NCI-H1105 (cell line): Measurements from ENCODE around the gene NSD2.
A peak's percentile ranks its signal among the peaks of the same experiment; 100 is the strongest.
"Not testable (repeated sequence)": the region's sequence is repeated elsewhere in the genome, so short reads cannot be mapped to it uniquely, and the experiment has no call there.

Source experiments
- DNase-seq: peaks from one replicate; lab custom pipeline; 2025; lab: John Stamatoyannopoulos, UW

NSD2 gene

DNA sequence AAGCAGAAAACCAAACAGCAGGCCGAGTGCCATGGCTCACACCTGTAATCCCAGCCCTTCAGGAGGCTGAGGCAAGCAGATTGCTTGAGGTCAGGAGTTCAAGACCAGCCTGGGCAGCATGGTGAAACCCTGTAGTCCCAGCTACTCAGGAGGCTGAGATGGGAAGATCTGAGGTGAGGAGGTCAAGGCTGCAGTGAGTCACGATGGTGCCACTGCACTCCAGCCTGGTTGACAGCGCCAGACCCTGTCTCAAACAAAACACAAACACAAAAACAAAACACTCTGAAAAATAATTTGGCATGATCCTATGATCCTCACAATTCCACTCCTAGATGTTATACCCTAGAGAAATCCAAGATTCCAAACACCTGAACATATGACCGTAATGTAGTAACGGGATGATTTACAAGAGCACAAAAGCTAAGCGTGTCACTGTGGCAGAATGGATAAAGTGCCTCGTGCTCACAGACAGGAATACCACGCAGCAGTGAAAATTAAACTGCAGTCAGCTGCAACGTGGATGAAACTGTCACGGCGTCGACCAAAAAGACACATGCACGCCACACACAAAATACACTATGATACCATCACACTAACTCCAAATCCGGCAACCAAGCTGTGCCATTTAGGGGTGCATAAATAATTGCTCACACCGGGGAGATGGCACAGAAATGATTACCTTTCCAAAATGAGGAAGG lies 135.9 kb downstream of the NSD2 start:
- no peak for DNase-seq

DNA sequence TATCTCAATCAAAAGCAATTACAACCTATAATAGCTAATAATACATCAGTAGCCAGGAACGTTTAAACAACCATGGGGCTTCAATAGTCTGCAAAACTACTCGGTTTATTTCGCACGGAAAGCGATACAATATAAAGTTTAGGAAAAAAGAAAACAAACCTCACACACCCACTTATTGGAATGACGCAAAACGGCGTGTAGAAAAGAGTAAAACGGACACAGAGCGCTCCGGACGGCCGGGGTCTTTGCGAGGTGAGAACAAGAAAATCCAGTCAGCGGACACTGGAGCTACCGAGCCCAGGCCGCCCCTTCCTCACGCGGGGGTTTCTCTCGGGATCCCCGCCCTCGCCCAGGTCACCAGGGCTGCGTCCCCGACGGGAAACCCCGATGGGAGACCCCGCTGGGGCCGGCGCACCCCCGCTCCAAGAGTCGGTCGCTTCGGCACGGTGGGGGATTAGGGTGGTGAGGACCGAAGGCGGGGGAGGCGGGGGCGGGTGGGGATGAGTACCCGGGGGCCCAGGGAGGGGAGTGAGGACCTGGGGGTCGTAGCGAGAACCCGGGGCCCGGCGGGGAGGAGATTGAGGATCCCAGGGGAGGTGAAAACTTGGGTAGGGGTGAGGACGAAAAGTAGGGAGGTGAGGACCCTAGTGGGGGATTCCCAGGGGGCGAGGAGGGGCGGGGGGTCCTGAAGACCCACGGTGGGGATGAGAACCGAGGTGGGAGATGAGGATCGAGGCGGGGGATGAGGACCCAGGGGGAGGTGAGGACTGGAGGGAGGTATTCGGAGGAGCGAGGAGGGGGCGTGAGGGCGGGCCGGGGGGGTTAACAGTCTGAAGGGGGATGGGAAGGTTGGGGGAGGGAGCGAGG lies 136.8 kb downstream of the NSD2 start:
- DNase-seq = no peak

DNA sequence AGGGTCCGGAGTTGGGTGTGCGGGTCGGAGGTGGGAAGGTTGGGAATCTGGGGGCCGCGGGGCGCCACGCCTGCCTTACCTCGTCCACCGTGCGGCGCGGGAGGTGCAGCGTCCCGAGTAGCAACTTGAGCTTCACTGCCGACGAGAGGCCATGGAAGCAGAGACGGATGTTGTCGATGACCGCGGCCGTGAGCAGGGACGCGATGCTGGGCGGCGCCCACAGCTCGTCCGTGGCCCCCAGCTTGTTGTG lies 137.4 kb downstream of the NSD2 start:
- DNase-seq = no peak

DNA sequence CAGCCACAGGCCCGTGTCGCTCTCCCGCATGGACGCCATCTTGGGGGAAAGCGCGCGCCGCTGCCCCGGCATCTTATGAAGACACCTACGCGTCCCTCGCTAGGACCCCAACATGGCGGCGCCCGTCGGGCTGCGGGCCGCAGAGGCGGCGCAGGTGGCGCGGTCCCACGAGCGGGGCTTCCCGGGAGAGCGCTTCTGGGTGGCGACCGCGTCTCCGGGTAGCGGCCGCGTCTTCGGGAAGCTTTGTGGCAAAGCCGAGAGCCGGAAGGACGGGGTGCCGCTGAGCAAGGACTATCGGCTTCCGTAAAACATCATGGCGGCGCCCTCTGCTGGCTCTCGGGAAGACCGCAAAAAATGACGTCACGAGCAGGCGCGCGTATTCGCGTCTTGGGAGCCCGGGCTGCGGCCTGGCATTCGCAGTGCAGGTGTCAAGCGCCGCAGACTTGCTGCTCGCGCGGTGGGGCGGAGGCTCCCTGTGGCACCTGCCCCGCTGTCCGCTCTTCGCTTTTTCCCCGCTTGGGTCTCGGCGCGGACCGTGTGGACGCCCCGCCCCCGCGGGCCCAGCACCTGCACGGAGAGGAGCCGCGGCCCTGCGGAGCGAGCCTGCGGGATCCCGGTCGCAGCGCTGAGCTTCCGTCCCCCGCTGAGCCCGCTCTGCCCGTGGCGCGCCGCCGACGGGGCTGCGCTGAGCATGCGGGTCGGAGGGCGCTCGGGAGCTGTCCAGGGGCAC lies 137.9 kb downstream of the NSD2 start, which contains the start of gene NELFA:
TSS of gene NELFA (minus strand) at position 54 of the 730 bp plus-strand sequence. CDS start at position 39, 15 bp downstream.
- DNase-seq = peak; percentile 83

DNA sequence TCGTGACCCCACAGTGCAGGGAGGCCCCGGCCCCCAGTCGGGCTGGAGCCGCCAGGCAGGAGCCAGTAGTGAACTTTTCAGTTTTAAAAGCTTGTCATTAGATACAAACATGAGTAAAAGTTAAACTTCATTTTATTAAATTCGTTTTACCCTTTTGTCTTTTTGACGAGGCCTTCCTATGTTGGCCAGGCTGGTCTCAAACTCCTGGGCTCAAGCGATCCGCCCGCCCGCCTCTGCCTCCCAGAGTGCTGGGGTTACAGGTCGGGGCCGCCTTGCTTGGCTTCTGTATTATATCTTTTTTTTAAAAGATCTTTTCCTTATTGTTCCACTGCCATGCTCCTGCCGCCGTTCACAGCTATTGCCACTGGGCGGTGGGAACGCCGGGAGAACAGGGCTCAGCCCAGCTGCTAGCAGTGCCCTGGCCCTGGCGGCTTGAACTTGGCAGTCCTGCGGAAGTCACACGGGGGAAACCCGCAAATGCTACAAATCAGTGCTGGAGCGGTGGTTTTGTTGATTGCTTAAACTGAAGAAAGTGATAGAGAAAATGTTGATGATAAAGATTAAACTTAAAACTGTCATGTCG lies 138.5 kb downstream of the NSD2 start:
- peak; percentile 20 for DNase-seq

DNA sequence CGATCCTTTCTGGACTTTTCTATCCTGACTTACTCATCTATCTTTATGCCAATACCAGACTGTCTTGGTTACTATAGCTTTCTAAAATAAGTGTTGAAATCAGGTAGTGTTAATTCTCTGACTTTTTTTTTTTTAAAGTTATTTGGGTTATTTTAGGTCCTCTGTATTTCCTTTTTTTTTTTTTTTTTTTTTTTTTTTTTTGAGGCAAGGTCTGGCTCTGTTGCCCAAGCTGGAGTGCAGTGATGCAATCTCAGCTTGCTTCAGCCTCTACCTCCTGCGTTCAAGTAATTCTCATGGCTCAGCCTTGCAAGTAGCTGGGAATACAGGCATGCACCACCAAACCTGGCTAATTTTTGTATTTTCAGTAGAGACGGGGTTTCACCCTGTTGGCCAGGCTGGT lies 140.4 kb downstream of the NSD2 start:
- no peak for DNase-seq

DNA sequence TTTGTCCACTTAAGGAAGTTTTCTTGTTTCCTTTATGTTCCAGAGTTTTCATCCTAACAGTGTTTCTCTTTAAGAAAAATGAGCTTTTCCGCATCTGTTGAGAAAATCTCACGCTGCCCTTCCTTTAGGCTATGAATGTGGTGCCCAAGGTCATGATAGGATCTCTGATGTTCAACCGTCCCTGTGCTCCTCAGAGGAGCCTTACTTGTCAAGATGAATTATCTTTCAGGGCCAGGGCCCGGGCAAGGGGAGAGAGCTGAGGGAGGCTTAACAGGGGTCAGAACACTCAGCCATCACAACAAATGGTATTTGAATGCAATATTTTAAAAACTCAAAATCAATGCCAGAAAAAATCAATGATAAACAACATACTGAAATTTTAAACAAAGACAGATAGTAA lies 143.8 kb downstream of the NSD2 start:
- DNase-seq = no peak

DNA sequence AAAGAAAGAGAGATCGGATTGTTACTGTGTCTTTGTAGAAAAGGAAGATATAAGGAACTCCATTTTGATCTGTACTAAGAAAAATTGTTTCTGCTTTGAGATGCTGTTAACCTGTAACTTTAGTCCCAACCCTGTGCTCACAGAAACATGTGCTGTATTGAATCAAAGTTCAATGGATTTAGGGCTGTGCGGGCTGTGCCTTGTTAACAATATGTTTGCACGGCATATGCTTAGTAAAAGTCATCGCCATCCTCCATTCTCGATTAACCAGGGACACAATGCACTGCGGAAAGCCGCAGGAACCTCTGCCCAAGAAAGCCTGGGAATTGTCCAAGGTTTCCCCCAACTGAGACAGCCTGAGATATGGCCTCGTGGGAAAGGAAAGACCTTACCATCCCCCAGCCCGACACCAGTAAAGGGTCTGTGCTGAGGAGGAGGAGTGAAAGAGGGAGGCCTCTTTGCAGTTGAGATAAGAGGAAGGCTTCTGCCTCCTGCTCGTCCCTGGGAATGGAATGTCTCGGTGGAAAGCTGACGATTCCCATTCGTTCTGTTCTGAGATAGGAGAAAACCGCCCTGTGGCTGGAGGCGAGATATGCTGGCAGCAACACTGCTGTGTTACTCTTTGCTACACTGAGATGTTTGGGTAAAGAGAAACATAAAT lies 150.3 kb downstream of the NSD2 start:
- DNase-seq = not testable (repeated sequence)

DNA sequence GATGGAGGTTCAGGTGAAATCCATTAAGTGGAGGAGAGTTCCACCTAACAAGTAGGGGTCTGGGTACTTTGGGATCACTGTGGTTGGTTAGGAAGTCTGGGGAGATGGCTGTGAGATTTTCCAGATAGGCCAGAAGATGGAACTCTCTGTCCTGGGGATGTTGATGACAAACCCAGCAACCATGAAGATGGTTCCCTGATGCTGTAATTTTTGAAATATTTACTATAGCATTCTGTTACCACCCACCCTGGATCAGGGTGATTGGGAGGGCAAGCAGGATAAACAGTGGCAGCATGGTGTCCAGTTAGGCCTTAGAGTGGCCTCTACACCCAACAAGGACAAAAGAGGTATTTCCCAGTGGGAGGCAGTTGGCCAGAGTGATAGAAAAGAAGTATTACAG lies 153.5 kb downstream of the NSD2 start:
- DNase-seq = no peak

DNA sequence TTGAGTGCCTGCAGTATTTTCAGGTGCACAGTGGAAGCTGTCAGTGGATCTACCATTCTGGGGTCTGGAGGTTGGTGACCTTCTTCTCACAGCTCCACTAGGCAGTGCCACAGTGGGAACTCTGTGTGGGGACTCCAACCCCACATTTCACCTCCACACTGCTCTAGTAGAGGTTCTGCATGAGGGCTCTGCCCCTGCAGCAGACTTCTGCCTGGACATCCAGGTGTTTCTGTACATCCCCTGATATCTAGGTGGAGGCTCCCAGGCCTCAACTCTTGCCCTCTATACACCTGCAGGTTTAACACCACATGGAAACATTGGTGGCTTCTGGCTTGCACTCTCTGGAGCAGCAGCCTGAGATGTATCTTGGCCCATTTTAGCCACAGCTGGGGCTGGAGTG lies 154.6 kb downstream of the NSD2 start:
- no peak for DNase-seq

DNA sequence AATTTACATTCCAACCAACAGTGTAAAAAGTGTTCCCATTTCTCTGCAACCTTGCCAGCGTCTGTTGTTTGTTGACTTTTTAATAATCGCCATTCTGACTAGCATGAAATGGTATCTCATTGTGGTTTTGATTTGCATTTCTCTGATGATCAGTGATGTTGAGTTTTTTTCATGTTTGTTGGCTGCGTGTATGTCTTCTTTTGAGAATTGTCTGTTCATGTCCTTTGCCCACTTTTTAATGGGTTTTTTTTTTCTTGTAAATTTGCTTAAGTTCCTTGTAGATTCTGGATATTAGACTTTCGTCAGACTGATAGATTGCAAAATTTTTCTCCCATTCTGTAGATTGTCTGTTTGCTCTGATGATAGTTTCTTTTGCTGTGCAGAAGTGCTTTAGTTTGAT lies 155.9 kb downstream of the NSD2 start:
- not testable (repeated sequence) for DNase-seq

DNA sequence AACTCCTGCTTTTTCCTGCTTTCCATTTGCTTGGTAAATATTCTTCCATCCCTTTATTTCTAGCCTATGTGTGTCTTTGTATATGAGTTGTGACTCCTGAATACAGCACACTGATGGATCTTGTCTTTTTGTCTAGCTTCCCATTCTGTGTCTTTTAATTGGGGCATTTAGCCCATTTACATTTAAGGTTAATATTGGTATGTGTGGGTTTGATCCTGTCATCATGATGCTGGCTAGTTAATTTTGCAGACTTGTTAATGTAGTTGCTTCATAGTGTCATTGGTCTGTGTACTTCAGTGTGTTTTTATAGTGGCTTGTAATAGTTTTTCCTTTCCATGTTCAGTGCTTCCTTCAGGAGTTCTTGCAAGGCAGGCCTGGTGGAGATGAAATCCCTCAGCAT lies 160.0 kb downstream of the NSD2 start:
- DNase-seq = not testable (repeated sequence)
